Activated gamma-delta T cell (primary cell): ENCODE measurements around the gene COA1.
"Not testable (repeated sequence)": the region's sequence is repeated elsewhere in the genome, so short reads cannot be mapped to it uniquely, and the experiment has no call there.

Source experiments
- DNase-seq: peaks from one replicate; lab custom pipeline; 2025; lab: John Stamatoyannopoulos, UW

COA1 gene

DNA sequence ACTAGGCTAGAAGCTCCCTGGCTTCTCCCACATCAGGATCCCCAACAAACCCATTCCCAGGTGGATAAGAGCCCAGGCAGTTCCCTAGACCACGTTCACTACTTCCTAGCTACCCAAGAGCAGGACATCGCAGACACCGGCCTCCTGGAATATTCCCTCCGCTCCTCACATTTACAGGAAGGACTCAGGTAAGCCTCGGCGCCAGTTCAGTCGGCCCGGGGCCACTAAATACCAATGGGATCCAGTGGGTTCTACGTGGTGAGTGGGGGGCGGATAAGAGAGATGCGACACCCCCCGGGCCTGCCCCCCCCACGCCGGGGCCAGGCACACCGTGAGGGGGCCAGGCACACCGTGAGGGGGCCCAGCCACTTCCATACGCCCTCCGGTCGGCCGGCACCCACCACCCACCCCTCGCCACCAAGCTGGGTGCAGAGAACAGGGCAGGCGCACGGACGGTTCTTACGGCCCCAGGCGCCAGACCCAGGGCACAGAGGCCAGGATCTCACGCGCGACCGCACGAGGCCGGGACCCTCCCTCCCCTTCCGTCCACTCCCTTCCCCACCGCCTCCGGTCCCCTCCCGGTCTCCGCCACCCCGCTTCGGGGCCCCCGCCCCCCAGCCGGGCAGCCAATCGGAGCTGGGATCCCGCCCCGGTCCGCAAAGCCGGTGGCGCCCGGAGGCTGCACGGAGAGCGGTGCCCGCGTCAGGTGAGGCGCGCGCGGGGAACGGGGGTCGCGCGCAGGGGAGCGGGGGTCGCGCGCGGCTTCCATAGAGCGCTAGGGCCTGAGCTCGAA is 28.9 kb upstream of the COA1 start, which contains the start of gene BLVRA:
BLVRA (plus strand) TSS at position 652 of the 793 bp plus-strand sequence. CDS start 12,479 bp downstream, outside the sequence.
- peak; percentile 54 for DNase-seq

DNA sequence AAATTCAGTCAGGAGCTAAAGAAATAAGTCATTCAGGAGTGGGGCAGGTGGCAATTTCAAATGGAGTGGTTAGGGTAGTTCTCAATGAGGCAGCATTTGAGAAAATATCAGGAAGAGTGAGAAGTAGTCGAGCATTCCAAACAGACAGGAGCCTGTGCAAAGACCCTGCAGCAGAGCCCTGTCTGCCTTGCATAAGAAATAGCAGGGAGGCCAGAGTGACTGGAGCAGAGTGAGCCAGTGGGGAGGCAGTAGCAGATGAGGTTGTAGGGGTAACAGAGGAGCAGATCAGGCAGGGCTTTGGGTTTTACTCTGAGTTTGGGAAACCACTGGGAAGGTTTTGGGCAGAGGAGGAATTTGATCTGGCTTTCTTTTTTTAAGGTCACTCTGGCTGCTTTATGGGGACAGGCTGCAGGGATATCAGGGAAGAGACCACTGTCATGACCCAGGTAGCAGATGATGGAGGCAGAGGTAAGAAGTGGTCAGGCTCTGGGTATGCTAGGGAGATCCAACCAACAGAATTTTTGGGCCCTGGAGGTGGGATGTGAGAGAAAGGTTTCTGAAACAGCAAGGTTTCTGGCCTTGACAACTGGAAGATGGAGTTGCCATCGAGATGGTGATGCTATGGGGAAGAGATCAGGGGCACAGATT is 27.9 kb upstream of the COA1 start:
- DNase-seq: no peak

DNA sequence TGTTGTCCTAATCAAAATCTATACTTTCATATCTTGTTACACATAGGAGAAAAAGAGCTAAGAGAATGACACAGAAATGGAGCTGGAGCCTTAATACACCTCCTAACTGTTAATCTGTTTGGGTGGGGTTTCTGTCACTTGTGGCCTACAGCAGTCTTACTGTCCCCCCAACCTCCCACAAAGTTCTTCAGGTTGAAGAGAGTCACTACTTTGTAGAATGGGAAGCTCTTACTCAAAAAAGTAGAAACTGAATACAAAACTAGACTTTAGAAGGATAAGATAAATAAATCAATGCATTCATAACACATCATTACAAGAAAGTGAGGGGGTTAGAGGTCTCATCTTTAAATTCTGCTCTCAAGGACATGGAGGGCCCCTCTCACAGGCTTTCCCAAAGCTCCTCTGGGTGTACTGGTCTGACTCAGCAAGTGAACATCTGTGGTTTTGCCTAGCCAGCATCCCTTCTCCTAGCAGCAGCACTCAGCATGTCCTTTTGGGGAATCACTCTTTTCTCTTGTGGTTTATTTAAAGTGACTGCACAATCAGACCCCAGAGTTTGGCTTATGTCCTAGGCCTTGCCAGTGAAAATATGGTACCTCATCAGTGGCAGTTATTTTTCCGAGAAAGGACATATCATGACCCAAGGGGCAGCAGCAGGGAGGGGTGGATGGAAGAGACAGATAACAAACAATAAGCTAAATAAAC is 27.2 kb upstream of the COA1 start:
- no peak for DNase-seq

DNA sequence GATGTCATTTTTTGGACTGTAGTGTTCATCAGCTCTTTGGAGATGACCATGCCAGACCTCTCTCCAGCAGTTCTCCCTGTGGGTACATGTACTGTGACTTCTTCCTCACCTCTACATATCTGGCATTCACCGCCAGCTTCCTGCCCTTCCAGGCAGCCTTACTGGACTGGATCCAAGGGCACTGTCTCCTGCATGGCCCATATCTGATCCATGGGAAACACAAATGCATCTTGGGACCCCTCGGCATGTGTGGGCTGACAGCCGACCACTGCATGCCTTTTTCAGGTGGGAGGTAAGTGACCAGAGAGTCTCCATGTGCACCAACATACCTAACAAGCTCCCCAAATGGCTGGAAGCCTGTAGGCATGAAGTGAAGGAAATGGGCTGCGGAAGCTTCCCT is 25.3 kb upstream of the COA1 start:
- no peak for DNase-seq

DNA sequence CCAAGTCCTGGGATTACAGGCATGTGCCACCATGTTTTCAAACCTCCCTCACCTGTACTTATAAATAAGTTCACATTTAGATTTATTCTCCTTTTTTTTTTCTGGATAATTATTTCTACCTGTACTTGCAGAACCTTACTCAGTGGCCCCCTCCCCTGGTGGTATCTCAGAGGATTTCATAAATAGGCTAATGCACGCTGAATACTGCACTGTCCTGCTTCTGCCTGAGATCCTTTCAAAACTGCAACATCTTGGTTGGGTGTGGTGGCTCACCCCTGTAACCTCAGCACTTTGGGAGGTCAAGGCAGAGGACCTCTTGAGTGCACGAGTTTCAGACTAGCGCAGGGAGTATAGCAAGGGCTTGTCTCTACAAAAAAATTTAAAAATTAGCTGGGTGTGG is 24.5 kb upstream of the COA1 start:
- DNase-seq: no peak

DNA sequence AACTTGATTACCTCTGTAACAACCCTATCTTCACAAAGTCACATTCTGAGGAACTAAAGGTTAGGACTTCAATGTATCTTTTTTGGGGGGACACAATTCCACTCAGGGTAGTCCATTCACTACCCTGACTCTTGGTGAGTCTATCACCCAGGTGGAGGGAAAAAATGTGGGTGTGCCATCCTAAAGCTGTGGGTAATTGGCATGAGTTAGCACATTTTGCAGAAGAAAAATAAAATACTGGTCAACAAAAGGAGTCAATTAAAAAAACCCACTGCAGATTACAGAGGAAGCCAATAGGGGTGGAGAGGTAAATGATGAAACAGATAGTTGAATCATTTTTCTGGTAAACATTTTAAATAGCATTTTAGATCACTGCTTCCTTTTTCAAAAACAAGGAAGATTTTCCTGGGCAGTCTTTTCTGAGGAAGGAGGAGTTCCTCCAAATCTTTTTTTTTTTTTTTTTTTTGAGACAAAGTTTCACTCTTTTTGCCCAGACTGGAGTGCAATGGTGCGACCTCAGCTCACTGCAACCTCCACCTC is 24.0 kb upstream of the COA1 start:
- DNase-seq: no peak

DNA sequence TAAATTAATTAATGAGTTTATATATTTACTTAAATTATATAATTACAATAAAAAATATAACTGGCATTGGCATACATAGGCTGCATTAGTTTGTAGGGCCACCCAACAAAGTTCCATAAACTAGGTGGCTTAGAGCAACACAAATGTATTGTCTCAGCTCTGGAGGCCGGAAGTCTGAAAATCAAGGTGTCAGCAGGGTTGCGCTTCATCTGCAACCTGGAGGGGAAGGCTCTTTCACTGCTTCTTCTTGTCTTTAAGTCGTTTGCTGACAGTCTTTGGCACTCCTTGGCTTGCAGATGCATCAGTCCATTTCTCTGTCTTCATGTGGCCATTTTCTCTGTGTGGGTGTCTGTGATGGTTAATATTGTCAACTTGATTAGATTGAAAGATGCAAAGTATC is 23.1 kb upstream of the COA1 start:
- DNase-seq: no peak

DNA sequence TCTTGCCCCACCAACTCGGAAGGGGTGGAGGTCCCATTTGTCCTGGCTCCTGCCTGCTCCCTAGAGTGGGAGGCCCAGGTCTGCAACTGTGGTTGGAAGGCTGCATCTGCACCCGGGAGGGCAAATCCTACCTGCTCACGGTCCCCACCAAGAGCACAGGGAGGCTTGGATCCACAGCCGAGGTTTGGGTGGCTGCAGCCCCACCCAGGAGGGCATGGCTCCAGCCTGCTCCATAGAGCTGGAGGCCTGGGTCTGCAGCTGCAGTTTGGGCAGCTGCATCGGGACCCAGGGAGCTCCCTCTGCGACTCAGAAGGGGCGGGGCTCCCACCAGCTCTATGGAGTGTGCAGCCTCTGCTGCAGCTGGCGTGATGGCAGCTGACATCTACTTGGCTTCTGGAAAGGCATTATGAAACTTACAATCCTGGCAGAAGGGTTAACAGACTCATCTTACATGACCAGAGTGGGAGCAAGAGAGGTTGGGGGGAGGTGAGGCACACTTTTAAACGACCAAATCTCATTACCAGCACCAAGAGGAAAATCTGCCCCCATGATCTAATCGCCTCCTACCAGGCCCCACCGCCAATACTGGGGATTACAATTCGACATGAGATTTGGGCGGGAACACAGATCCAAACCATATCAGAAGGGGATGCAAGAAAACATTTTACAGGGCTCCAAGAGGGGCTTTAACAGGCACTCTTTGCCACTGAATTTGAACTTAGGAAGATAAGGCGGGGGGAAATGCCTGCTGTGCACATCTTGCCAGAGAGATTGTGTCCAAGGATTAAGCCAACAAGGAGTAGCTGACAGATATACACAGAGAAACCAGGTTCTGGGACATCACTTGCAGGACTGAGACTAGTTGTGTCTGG is 20.9 kb upstream of the COA1 start:
- DNase-seq: no peak

DNA sequence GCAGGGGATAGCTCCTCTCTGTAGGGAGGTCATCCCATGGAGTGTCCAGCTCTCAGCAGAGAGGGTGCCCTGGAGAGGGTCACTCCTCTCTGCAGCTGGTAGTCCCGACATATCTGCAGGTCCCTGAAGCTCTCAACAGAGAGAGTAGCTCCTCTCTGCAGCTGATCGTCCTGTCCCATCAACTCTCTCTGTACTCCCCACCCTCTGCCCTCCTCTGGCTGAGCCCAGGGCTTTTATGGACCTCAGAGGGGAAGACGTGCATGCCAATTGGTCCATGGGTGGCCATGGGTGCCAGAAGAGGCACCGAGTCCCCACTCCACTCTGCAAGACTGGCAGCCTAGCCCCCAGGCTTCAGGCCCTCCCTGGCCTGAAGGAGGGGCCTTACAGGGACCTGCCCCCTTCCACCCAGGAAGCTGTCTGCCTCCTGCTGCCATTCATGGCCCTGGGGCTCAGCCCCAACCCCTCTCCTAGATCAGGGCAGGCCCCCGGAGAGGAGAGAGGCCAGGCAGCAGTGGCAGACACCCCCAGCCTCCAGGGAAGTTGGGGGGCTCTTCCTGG is 20.1 kb upstream of the COA1 start:
- no peak for DNase-seq

DNA sequence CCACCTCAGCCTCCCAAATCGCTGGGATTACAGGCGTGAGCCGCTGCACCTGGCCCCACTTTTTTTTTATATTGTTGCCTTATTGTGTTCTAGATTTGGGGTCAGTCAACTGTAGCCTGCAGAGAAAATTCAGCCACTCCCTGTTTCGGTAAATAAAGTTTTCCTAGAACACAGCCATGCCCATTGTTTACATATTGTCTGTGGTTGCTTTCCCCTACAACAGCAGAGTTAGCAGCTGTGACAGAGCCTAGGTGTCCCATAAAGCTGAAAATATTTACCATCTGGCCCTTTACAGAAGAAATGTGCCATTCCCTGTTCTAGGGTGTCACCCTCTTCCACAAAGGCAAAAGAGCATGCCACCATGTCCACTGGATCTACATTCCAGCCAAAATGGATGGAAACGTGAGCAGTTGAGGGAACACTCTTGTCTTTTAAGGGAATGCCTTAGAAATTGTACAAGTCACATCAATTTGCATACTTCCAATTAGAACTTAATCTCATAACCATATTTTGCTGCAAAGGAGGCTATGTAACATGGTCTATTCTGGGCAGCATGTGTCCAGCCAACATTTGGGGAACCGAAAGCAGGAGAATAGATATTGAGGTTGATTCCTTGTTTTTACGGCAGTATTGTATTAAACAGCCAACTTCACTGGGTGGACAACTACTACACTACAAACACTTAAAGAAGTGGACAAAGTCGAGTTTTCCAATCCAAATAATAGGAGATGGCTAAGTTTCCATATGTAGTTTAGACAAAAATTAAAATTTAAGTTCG is 18.2 kb upstream of the COA1 start:
- DNase-seq: no peak

DNA sequence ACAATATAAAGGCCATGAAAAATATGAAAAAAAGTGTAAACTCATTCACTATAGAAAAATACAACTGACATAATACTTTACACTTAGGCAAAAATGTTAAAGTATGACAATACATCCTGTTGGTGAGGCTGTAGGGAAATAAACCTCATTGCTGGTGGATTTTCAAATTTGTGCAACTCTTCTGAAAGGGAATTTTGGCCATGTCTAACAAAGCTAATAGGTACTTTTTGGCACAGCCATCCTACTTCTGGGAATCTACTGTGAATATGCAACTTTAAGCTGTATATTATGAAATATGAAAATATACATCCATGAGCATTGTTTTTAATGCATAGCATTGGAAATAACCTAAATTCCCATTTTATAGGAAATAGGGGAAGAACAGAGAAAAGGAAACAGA is 13.4 kb upstream of the COA1 start:
- DNase-seq: no peak

DNA sequence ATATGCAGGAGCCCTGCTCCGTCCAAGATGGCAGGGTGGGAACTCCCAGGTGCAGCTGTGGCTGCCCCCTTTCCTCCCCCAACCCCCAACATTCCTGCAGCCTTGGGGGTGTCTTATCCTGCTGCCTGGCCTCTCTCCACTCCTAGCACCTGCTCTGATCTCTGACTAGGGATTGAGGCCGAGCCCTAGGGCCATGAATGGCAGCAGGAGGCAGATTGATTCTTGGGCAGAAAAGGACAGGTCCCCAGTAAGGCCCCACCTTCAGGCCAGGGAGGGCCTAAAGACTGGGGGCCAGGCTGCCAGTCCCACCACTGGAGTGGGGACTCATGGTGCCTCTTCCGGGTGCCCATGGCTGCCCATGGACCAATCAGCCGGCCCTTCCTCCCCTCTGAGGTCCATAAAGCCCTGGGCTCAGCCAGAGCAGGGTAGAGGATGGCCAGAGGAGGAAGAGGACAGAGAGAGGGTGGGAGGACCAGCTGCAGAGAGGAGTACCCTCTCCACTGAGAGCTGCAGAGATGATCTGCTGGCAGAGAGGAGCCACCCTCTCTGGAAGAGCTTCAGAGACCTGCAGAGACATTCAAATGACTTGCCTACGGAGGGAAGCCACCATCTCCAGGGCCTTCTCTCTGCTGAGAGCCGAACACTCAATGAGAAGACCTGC is 8.3 kb upstream of the COA1 start:
- no peak for DNase-seq

DNA sequence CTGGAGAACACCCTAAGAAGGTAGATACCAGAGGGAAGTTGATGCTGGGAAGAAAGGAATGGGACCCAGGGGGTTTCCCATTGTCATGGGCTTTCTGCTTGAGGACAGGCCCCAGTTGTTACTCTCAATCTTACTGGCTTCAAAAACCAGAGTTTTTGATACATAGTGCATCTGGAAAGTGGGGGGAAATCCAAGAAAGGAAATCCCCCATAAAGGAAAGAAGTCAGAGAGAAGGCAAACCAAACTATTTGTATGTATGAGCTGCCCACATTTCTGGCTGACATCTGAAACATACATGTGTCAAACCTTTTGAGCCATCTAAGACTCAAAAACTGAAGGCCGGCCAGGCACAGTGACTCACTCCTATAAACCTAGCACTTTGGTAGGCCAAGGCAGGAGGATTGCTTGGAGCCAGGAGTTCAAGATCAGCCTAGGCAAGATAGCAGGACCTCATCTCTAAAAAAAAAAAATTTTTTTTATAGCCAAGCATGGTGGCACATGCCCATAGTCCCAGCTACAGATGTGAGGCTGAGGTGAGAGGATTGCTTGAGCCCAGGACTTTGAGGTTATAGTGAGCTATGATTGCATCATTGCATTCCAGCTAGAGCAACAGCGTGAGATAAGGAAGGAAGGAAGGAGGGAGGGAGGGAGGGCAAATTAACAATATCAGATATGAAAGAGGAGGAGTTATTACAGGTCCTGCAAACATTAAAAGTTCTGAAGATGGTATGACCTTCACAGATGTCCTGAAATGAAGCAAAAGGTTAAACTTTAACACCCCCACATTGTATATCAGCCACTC is 6.7 kb upstream of the COA1 start:
- DNase-seq: no peak

DNA sequence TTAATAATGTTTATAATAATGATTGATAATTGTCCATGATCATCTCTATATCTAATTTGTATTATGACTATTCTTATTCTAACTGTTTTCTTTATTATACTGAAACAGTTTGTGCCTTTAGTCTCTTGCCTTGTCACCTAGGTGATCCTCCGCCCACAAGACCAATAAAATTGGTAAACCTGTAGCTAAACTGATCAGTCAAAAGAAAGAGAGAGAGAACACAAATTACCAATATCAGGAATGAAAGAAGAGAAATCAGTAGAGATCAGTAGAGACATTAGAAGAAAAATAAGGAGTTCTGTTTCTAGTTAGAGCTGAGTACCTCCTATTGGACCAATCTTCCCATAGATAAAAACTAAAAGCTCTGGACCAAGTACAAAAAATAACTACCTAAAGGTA is 6.1 kb upstream of the COA1 start:
- no peak for DNase-seq

DNA sequence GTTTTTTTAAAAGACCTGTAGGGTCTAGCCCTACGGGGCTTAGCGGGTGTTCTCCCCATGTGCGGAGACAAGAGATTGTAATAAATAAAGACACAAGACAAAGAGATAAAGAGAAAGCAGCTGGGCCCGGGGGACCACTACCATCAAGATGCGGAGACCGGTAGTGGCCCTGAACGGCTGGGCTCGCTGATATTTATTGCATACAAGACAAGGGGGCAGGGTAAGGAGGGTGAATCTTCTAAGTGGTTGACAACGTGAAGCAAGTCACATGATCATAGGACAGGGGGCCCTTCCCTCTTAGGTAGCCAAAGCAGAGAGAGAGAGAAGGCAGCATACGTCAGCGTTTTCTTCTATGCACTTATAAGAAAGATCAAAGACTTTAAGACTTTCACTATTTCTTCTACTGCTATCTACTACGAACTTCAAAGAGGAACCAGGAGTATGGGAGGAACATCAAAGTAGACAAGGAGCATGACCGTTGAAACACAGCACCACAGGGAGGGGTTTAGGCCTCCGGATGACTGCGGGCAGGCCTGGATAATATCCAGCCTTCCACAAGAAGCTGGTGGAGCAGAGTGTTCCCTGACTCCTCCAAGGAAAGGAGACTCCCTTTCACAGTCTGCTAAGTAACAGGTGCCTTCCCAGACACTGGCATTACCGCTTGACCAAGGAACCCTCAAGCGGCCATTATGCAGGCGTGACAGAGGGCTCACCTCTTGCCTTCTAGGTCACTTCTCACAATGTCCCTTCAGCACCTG is 5.4 kb upstream of the COA1 start:
- not testable (repeated sequence) for DNase-seq

DNA sequence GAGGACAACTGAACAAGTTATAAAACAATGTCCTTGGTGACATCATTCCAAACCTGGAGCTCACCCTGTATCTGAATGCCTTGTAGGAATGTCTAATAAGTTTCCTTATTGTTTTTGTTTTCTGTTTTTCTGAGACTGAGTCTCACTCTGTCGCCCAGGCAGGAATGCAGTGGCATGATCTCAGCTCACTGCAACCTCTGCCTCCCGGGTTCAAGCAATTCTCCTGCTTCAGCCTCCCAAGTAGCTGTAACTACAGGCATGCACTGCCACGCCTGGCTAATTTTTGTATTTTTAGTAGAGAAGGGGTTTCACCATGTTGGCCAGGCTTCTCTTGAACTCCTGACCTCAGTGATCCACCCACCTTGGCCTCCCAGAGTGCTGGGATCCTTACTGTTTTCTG is 2.2 kb upstream of the COA1 start:
- not testable (repeated sequence) for DNase-seq

DNA sequence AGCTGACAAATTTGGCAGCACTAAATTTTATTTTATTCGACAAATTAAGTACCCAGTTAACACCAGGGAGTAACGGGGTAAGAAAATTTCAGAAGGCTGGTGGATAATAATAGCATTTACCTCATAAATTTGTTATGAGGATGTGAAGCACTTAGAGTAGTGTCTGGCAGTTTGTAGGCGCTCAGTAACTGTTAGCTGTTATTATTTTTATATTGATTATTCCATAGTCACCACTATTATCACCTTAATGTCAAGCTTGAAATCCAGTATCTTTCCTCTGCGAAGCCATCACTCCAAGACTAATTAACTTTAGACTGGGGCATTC is 563 bp upstream of the COA1 start:
- no peak for DNase-seq

DNA sequence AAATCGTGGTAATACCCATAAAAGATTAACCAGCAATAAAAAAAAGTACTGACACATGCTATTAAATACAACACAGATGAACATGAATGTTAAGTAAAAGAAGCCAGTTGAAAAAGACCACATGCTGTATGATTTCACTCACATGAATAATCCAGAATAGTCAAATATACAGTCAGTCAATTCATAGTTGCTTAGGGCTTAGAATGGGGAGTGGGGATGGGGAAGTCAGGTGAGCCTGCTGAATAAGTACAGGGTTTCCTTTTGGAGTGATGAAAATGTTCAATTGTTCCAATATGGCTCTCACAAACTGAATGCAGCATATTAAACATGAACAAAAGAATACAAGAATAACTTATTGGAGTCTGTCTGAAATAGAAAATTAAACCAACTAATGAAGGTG is 1.8 kb downstream of the COA1 start:
- no peak for DNase-seq

DNA sequence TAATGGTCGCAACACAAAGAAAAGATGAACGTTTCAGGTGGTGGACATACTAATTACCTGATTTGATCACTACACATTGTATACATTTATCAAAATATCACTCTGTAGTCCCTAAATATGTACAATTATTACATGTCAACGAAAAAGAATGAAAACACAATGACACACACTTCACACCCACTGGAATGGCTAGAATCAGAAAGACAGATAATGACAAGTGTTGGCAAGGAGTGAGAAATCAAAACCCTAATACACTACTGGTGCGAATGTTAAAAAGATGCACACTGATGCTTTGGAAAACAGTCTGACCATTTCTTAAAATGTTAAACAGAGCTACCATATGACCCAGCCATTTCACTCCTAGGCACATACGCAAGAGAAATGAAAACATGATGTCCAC is 2.3 kb downstream of the COA1 start:
- no peak for DNase-seq
